T47D (cell line): Measurements from ENCODE around the gene RGS13.

ENCODE experiments used
- DNase-seq, 2 experiments: peaks; one replicate each; pipeline versions ENCODE4 v3.0.0 to v3.0.0-alpha.2; 2011 to 2012; ENCODE audit warnings: low read depth in 1 of 2, low spot score in 1 of 2
- JUND ChIP-seq: IDR thresholded peaks from 2 replicates; pipeline ENCODE4 v1.6.1; 2012; ENCODE audit warnings: low read depth
- in situ Hi-C: cut with HindIII; loops from 2 replicates; pipeline ENCODE4 v1.10.0; 2016; ENCODE audit warnings: low sequenced_read_pairs, low pct_unique_long_range_greater_than_20kb

RGS13 gene

GRCh38 chr1:192631749-192632148 lies 4.2 kb upstream of the RGS13 start:
- in situ Hi-C loops = no loop called here
- TF ChIP-seq JUND = no peak
- DNase-seq = no peak

GRCh38 chr1:192632188-192632587 lies 3.8 kb upstream of the RGS13 start:
- no peak for DNase-seq
- in situ Hi-C loops = no loop called here
- TF ChIP-seq JUND = no peak

GRCh38 chr1:192632641-192633532 lies 3.1 kb upstream of the RGS13 start:
- DNase-seq = no peak
- in situ Hi-C loops = no loop called here
- no peak for TF ChIP-seq JUND

- no peak for TF ChIP-seq JUND
- DNase-seq = no peak
- in situ Hi-C loops = no loop called here
These were observed 2.3 kb upstream of the RGS13 start for GRCh38 chr1:192633533-192634253.

GRCh38 chr1:192635041-192635440 lies 906 bp upstream of the RGS13 start:
- in situ Hi-C loops = no loop called here

GRCh38 chr1:192639607-192640368 lies 3.8 kb downstream of the RGS13 start:
- no peak for TF ChIP-seq JUND
- in situ Hi-C loops = no loop called here
- no peak for DNase-seq

More at GRCh38 chr1:192635041-192635440, 906 bp upstream of the RGS13 start:
- no peak for DNase-seq
- no peak for TF ChIP-seq JUND

- in situ Hi-C loops = no loop called here
- DNase-seq = no peak
- TF ChIP-seq JUND = no peak
These were observed 16.2 kb downstream of the RGS13 start for GRCh38 chr1:192652159-192652558.

GRCh38 chr1:192654120-192654519 lies 18.2 kb downstream of the RGS13 start:
- no peak for DNase-seq
- in situ Hi-C loops = no loop called here

GRCh38 chr1:192654591-192655251 lies 18.8 kb downstream of the RGS13 start:
- no peak for TF ChIP-seq JUND
- in situ Hi-C loops = no loop called here
- no peak for DNase-seq

More at GRCh38 chr1:192654120-192654519, 18.2 kb downstream of the RGS13 start:
- no peak for TF ChIP-seq JUND

- DNase-seq = no peak
- in situ Hi-C loops = no loop called here
- TF ChIP-seq JUND = no peak
These were observed 21.8 kb downstream of the RGS13 start for GRCh38 chr1:192657760-192658159.

GRCh38 chr1:192658255-192658654 lies 22.3 kb downstream of the RGS13 start:
- DNase-seq = no peak
- no peak for TF ChIP-seq JUND
- in situ Hi-C loops = no loop called here

GRCh38 chr1:192660613-192661012 lies 24.7 kb downstream of the RGS13 start:
- DNase-seq = no peak
- no peak for TF ChIP-seq JUND
- in situ Hi-C loops = no loop called here
